Kidney epithelial cell (primary cell): ENCODE data around the gene NKAIN1. TPM values are rescaled to one million over a fixed set of nuclear protein-coding genes. Genes with fewer than 3 reads are reported as not detected.

Experiments used
- DNase-seq: peaks from one replicate; pipeline ENCODE4 v3.0.0-alpha.2; 2010; ENCODE audit warnings: low read depth
- H3K27me3 ChIP-seq: 2 replicates; pipeline ENCODE4 v1.6.0; 2011; ENCODE audit warnings: low read length; ENCODE audit not compliant: control insufficient read depth, insufficient read depth
- H3K36me3 ChIP-seq: 2 replicates; pipeline ENCODE4 v1.5.1; 2011; ENCODE audit warnings: low read length; ENCODE audit not compliant: control insufficient read depth, insufficient read depth
- H3K4me3 ChIP-seq: 2 replicates; pipeline ENCODE4 v1.5.1; 2011; ENCODE audit warnings: low read depth, mild to moderate bottlenecking, control low read depth, low read length
- total RNA-seq: library from RNA; depleted of rRNA; stranded (reverse); fragments of >200 nt; gene quantifications from 2 replicates; pipeline ENCODE4 v1.2.3, GENCODE V29; 2015
- TF ChIP-seq, protein P1 (sequence below): IDR thresholded peaks from 2 replicates; pipeline ENCODE4 v1.5.1; 2011; ENCODE audit warnings: mild to moderate bottlenecking, moderate library complexity, low read length, control low read depth, inconsistent platforms; ENCODE audit not compliant: insufficient read depth, poor library complexity, severe bottlenecking

The NKAIN1 gene
- total RNA-seq, 1 donor from 2014 or later = 2.7 TPM

DNA sequence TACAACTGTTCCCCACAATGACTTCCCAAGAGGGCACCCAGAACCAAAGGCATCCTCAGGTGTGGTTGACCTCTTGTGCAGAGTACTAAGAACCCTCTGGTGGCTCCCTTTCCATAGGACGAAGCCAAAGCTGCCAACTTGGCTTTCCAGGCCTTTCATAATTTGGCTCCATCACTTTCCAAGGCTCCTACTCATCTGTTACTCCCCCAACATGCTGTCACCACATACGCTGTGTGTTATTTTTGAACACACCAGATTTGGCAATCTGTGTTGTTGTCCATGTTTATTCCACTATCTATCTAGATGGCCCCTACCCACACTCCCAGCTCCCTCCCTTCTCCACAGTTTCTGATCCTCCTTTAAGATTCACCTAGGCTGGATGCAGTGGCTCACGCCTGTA, 10.2 kb upstream of the NKAIN1 start:
- TF ChIP-seq, protein P1, sequence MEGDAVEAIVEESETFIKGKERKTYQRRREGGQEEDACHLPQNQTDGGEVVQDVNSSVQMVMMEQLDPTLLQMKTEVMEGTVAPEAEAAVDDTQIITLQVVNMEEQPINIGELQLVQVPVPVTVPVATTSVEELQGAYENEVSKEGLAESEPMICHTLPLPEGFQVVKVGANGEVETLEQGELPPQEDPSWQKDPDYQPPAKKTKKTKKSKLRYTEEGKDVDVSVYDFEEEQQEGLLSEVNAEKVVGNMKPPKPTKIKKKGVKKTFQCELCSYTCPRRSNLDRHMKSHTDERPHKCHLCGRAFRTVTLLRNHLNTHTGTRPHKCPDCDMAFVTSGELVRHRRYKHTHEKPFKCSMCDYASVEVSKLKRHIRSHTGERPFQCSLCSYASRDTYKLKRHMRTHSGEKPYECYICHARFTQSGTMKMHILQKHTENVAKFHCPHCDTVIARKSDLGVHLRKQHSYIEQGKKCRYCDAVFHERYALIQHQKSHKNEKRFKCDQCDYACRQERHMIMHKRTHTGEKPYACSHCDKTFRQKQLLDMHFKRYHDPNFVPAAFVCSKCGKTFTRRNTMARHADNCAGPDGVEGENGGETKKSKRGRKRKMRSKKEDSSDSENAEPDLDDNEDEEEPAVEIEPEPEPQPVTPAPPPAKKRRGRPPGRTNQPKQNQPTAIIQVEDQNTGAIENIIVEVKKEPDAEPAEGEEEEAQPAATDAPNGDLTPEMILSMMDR = no peak
- Histone ChIP-seq H3K27me3 (no peaks in the 10 kb centered on the region), H3K4me3 (no peak overlapping the region), H3K36me3 (no peaks in the 10 kb centered on the region)
- DNase-seq = no peak

DNA sequence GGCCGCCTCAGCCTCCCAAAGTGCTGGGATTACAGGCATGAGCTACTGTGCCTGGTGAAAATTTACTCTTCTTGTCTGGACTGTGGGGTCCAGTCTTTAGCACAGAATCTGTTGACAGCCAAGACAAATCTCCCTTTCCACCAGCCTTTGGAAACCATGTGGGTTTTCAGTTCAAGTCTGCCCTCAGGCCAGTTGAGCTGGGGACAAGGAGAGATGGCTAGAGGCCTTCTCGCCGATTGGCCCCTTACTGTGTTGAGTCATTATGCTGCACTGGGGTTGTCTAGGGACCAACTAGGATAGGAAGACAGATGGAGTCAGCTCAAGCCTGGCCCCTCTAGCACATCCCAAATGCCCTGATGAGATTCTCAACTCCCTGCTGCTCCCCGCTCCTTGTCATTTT, 8.6 kb upstream of the NKAIN1 start:
- Histone ChIP-seq H3K36me3 (no peaks in the 10 kb centered on the region), H3K27me3 (no peaks in the 10 kb centered on the region), H3K4me3 (no peak overlapping the region)
- DNase-seq = no peak
- TF ChIP-seq, protein P1 = no peak

DNA sequence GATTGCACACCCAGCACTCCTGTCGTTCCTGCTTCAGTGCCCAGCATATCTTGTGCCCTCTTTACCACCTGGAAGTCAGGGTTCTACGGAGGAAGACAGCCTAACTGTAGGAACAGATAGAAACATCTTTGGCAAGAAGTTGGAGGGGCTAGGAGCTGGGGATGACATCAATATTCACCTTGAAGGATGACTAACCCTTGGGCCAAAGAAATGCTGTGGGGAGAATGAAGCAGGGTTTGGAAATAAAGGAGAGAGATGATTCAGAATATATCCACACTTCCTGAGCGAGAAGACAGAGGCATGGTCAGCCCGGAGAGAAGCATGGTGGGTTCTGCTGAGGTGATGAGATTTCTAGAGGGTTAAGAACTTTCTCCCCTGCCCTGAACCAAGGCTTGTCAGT, 4.6 kb upstream of the NKAIN1 start:
- TF ChIP-seq, protein P1 = no peak
- H3K27me3 ChIP-seq = peaks cover 11% of the 10 kb centered on the region
- no peaks in the 10 kb centered on the region for H3K36me3 ChIP-seq
- no peak for DNase-seq
- H3K4me3 ChIP-seq = no peak overlapping the region

DNA sequence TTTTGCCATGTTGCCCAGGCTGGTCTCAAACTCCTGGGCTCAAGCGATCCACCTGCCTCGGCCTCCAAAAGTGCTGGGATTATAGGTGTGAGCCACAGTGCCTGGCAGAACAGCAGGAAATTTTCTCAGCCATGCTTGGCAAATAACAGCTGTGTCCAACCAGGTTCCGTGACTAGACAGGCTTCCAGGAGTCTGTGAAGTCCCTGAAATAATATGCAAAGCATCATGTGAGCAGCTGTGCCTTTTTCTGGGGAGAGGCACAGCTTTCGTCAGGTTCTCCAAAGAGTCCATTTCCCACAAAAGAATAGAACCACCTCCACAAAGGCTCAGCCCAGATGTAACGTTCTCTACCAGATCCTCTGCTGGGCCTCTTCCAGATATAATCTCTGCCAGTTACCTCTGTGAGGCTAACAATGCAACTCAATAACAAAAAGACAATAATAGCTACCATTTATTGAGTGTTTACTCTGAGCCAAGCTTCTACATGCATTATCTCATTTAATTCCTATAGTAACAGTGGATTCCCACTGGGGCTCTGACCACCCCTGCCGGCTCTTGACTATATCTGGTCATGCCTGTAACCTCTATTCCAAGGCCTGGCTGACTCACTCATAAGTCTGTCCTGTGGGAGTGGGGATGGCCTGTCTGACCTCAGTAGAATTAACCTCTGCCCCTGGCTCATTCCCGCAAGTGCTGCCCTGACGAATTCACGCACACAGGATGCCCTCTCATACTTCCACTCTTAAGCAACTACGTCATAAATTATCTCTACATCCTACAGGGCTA, 4.0 kb upstream of the NKAIN1 start:
- Histone ChIP-seq H3K4me3 (no peak overlapping the region), H3K27me3 (peaks cover 17% of the 10 kb centered on the region), H3K36me3 (no peaks in the 10 kb centered on the region)
- DNase-seq = no peak
- TF ChIP-seq, protein P1 = no peak

DNA sequence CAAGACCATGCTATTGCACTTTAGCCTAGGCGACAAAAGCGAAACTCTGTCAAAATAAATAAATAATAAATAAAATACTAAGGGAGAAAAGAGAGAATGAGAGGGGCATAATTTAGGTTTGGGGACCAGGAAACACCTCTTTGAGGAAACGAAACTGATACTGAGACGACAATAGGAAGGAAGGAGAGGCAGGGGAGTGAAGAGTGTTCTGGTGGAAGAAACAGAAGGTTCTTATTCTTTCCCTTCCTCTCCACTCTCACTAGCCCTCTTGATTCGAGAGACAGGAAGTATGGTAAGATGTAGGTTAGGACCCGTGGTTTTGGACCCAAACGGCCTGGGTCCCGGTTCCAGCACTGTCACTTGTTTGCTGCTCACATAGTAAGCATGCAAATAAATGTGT, 1.6 kb upstream of the NKAIN1 start:
- H3K36me3 ChIP-seq = no peaks in the 10 kb centered on the region
- peaks cover 32% of the 10 kb centered on the region for H3K27me3 ChIP-seq
- TF ChIP-seq, protein P1 = no peak
- no peak overlapping the region for H3K4me3 ChIP-seq
- DNase-seq = no peak
